Urothelium cell line (cell line): ENCODE data around the gene FAM163B.

Source experiments
- DNase-seq: peaks from one replicate; pipeline ENCODE4 v3.0.0; 2011; ENCODE audit warnings: low spot score, mixed read lengths
- FAIRE-seq: peaks from 2 replicates; lab custom pipeline; 2011; peaks lifted over from hg19 to GRCh38; lab: Jason Lieb, UNC

FAM163B gene

GRCh38 chr9:133621725-133622267, 12.6 kb upstream of the FAM163B start:
- DNase-seq (no peak), FAIRE-seq (no peak)

GRCh38 chr9:133619791-133620190, 10.6 kb upstream of the FAM163B start:
- DNase-seq (peak; percentile 29), FAIRE-seq (no peak)

GRCh38 chr9:133618726-133619125, 9.5 kb upstream of the FAM163B start:
- DNase-seq: no peak
- FAIRE-seq: no peak

GRCh38 chr9:133616643-133617405, 7.6 kb upstream of the FAM163B start:
- no peak for DNase-seq
- FAIRE-seq: no peak

- DNase-seq (no peak), FAIRE-seq (no peak)
These were observed 6.5 kb upstream of the FAM163B start for GRCh38 chr9:133615606-133616188.

GRCh38 chr9:133615186-133615585, 6.0 kb upstream of the FAM163B start:
- FAIRE-seq: no peak
- no peak for DNase-seq

GRCh38 chr9:133614678-133615077, 5.5 kb upstream of the FAM163B start:
- no peak for DNase-seq
- FAIRE-seq: no peak

- peak; percentile 23 for FAIRE-seq
- no peak for DNase-seq
These were observed 4.9 kb upstream of the FAM163B start for GRCh38 chr9:133614056-133614455.

GRCh38 chr9:133613432-133613831, 4.2 kb upstream of the FAM163B start:
- no peak for FAIRE-seq
- DNase-seq: no peak

- FAIRE-seq (no peak), DNase-seq (no peak)
These were observed 3.6 kb upstream of the FAM163B start for GRCh38 chr9:133612816-133613215.

- DNase-seq (no peak), FAIRE-seq (no peak)
These were observed 2.9 kb upstream of the FAM163B start for GRCh38 chr9:133612051-133612450.

GRCh38 chr9:133610845-133611244, 1.7 kb upstream of the FAM163B start:
- FAIRE-seq (no peak), DNase-seq (no peak)

- DNase-seq (no peak), FAIRE-seq (no peak)
These were observed 300 bp downstream of the FAM163B start for GRCh38 chr9:133608889-133609288.

GRCh38 chr9:133608382-133608781, 807 bp downstream of the FAM163B start:
- FAIRE-seq (no peak), DNase-seq (no peak)

GRCh38 chr9:133607976-133608375, 1.2 kb downstream of the FAM163B start:
- no peak for DNase-seq
- no peak for FAIRE-seq

GRCh38 chr9:133607381-133607780, 1.8 kb downstream of the FAM163B start:
- no peak for DNase-seq
- no peak for FAIRE-seq

GRCh38 chr9:133606708-133607025, 2.5 kb downstream of the FAM163B start:
- no peak for FAIRE-seq

GRCh38 chr9:133605856-133606707, 3.1 kb downstream of the FAM163B start:
- no peak for DNase-seq
- no peak for FAIRE-seq

More at GRCh38 chr9:133606708-133607025, 2.5 kb downstream of the FAM163B start:
- no peak for DNase-seq

GRCh38 chr9:133605446-133605845, 3.7 kb downstream of the FAM163B start:
- no peak for FAIRE-seq
- no peak for DNase-seq

GRCh38 chr9:133604856-133605255, 4.3 kb downstream of the FAM163B start:
- DNase-seq (no peak), FAIRE-seq (no peak)

- no peak for FAIRE-seq
- no peak for DNase-seq
These were observed 5.0 kb downstream of the FAM163B start for GRCh38 chr9:133604214-133604613.
